ENCODE data around the gene ICE1. TPM values are rescaled to one million over a fixed set of nuclear protein-coding genes. Genes with fewer than 3 reads are reported as not detected.

ICE1 gene
- total RNA-seq, 1 donor, result 35.4 TPM

- TF ChIP-seq, protein P1, sequence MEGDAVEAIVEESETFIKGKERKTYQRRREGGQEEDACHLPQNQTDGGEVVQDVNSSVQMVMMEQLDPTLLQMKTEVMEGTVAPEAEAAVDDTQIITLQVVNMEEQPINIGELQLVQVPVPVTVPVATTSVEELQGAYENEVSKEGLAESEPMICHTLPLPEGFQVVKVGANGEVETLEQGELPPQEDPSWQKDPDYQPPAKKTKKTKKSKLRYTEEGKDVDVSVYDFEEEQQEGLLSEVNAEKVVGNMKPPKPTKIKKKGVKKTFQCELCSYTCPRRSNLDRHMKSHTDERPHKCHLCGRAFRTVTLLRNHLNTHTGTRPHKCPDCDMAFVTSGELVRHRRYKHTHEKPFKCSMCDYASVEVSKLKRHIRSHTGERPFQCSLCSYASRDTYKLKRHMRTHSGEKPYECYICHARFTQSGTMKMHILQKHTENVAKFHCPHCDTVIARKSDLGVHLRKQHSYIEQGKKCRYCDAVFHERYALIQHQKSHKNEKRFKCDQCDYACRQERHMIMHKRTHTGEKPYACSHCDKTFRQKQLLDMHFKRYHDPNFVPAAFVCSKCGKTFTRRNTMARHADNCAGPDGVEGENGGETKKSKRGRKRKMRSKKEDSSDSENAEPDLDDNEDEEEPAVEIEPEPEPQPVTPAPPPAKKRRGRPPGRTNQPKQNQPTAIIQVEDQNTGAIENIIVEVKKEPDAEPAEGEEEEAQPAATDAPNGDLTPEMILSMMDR (IDR thresholded peaks at IDR 0.05; ENCODE audit: insufficient read depth, low read depth, low read length), result no peak
- no peak overlapping the region for H3K4me3 ChIP-seq (ENCODE audit: low read depth, low read length)
Measured at GRCh38 chr5:5378531-5378930, 43.9 kb upstream of the ICE1 start.

DNA sequence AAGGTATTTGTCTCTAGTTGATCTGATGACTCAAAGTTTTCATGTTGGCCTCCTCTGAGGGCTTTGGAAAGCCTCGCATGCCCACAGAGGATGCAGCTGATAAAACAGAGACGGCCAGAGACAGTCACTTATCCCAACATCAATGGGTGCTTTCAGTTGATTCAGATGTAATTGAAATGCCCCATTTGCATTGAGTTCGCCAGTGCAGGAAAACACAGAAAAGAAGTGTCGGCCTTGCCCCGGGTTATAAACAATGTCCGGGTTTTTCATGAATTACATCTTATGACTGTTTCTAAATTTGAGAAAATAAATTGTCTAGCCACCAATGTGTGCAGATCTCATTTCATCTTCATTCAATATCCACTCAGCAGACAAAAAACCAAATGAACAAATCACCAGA is 42.2 kb upstream of the ICE1 start:
- no peak for DNase-seq (ENCODE audit: low read depth)
- TF ChIP-seq, protein P1 (IDR thresholded peaks at IDR 0.05; ENCODE audit: insufficient read depth, low read depth, low read length), result no peak
- no peak overlapping the region for H3K4me3 ChIP-seq (ENCODE audit: low read depth, low read length)

More at GRCh38 chr5:5378531-5378930, 43.9 kb upstream of the ICE1 start:
- DNase-seq (ENCODE audit: low read depth), result no peak

DNA sequence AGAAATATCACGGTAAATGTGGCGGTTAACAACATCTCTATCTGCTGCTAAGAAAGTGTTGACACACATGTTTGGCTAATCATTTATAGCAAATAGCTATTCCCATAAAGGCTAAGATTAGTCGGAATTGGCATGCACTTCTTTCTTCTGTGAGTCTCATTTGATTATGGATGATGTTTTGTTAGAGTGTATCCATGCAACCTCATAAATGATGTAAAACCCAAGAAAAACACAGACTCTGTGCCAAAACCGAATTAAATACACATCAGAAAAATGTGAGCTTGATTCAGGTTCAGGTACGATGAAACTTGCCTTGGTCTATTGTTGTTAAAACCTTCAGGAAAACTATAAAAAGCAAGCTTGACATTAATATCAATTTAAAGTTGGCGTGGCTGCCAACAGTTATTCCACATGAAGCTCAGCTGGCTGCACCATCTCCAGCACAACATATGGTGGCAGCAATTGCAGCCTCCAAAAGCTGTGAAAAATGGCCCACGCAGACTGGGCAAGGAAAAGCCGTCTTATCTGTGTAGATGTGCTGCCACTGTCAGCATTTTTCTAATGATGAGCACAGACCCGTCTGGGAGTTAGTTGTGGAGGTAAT is 41.1 kb upstream of the ICE1 start:
- TF ChIP-seq, protein P1 (IDR thresholded peaks at IDR 0.05; ENCODE audit: insufficient read depth, low read depth, low read length), result no peak
- no peak overlapping the region for H3K4me3 ChIP-seq (ENCODE audit: low read depth, low read length)
- DNase-seq (ENCODE audit: low read depth), result no peak

- no peak overlapping the region for H3K4me3 ChIP-seq (ENCODE audit: low read depth, low read length)
- TF ChIP-seq, protein P1 (IDR thresholded peaks at IDR 0.05; ENCODE audit: insufficient read depth, low read depth, low read length), result no peak
- DNase-seq (ENCODE audit: low read depth), result no peak
Measured at GRCh38 chr5:5383461-5383860, 39.0 kb upstream of the ICE1 start.

GRCh38 chr5:5384660-5385330 is 37.7 kb upstream of the ICE1 start:
- TF ChIP-seq, protein P1 (IDR thresholded peaks at IDR 0.05; ENCODE audit: insufficient read depth, low read depth, low read length), result no peak
- DNase-seq (ENCODE audit: low read depth), result peak; percentile 3
- no peak overlapping the region for H3K4me3 ChIP-seq (ENCODE audit: low read depth, low read length)

DNA sequence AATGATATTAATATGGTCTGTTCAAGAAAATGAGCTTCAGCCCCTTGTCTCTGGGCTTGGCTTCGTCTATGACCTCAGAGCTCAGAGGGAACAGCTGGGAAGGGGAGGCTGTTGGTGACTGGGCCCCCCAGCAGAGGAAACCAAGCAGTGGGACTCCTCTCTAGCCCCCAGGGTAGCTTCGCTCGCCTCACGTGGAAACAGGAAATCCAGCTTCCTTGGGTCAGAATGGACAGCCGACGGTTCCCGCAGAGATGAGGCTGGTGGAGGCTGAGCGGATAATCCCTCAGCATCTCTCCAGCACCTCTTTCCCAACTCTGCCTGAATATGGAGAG is 37.2 kb upstream of the ICE1 start:
- TF ChIP-seq, protein P1 (IDR thresholded peaks at IDR 0.05; ENCODE audit: insufficient read depth, low read depth, low read length), result no peak

More for the DNA sequence above, 37.2 kb upstream of the ICE1 start:
- DNase-seq (ENCODE audit: low read depth), result no peak
- H3K4me3 ChIP-seq (ENCODE audit: low read depth, low read length), result no peak overlapping the region

All from fibroblast of villous mesenchyme (primary cell).